T-helper 17 cell (primary cell): Measurements from ENCODE around the gene TIMM17A. TPM values are rescaled to one million over a fixed set of nuclear protein-coding genes. Genes with fewer than 3 reads are reported as not detected.

Experiments used
- ATAC-seq: fragments of 150-1000 bp; cut with Tn5 transposase; 2 replicates; pipeline ENCODE4 v1.10.0; 2021; ENCODE audit warnings: mild to moderate bottlenecking, moderate library complexity
- DNase-seq, 3 donors: peaks; one replicate each; pipeline versions ENCODE4 v3.0.0 to v3.0.0-alpha.2; 2020 to 2021
- H3K9me3 ChIP-seq: one replicate; pipeline ENCODE4 v1.7.0; 2013; ENCODE audit warnings: low read length, mild to moderate bottlenecking; ENCODE audit not compliant: control insufficient read depth, poor library complexity, severe bottlenecking
- H3K27ac Mint-ChIP-seq: one replicate; pipeline ENCODE4 v1.8.0; 2022; ENCODE audit warnings: mild to moderate bottlenecking, moderate library complexity, mixed read lengths
- H3K27me3 Mint-ChIP-seq: one replicate; pipeline ENCODE4 v1.8.0; 2022; ENCODE audit warnings: mixed read lengths
- H3K36me3 Mint-ChIP-seq: one replicate; pipeline ENCODE4 v1.8.0; 2022; ENCODE audit warnings: low read depth, mixed read lengths
- H3K4me1 Mint-ChIP-seq: one replicate; pipeline ENCODE4 v1.8.0; 2022; ENCODE audit warnings: mild to moderate bottlenecking, mixed read lengths
- H3K4me3 Mint-ChIP-seq: one replicate; pipeline ENCODE4 v1.8.0; 2022; ENCODE audit warnings: mild to moderate bottlenecking, moderate library complexity, mixed read lengths
- total RNA-seq, 4 donors: library from RNA in 2 of 4; stranded (reverse) in 2 of 4; gene quantifications; one replicate each; pipeline ENCODE4 v1.2.3 and lab custom pipeline; 2022 to 2026

The TIMM17A gene
- 10 to 100 TPM; 36.8 to 48.4 TPM for total RNA-seq
- total RNA-seq (lab: John Stamatoyannopoulos, UW) = 31.8 to 51.1 reads per million in 2 donors

DNA sequence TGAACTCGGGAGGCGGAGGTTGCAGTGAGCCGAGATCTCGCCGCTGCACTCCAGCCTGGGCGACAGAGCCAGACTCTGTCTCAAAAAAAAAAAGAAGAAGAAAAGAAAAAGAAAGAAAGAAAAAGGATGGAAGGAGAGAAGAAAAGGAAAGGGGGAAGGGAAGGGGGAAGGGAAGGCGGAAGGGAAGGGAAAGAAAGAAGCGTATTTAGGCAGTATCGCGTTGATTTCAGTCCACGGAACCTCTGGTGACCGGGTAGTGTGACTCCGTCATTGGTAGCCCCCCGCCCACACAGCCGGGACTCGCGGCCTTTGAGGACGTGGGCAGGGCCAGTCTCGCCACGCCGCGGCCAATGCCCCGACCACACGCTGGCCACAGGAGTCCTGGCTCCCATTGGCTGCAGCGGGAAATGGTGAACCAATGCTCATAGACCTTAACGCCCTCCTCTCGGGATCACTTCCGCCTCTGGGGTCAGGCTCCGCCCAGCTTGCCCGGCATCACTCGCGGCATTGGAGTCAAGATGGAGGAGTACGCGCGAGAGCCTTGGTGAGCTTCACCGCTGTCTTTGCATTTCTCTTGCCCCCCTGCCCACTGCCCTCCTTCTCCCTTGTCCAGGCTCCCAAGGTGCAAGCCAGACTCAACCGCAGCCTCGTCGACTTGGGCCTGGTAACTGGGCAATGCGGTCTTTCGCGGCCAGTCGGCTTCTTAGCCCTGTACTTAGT lies at the start of gene TIMM17A:
TSS of gene TIMM17A (plus strand) at position 495 of the 720 bp plus-strand sequence. CDS start at position 519, 24 bp downstream.
- DNase-seq = peak; percentile 81 to 85 (median 84)
- ATAC-seq = peak; percentile 99
- H3K9me3 ChIP-seq = no peaks in the 10 kb centered on the region
- H3K27ac Mint-ChIP-seq = peak within 1 kb of the TSS; percentile 96
- H3K36me3 Mint-ChIP-seq = peaks cover 2% of the 10 kb centered on the region
- peak within 1 kb of the TSS; percentile 95 for H3K4me3 Mint-ChIP-seq
- H3K4me1 Mint-ChIP-seq = peaks cover 9% of the 10 kb centered on the region
- H3K27me3 Mint-ChIP-seq = no peaks in the 10 kb centered on the region

DNA sequence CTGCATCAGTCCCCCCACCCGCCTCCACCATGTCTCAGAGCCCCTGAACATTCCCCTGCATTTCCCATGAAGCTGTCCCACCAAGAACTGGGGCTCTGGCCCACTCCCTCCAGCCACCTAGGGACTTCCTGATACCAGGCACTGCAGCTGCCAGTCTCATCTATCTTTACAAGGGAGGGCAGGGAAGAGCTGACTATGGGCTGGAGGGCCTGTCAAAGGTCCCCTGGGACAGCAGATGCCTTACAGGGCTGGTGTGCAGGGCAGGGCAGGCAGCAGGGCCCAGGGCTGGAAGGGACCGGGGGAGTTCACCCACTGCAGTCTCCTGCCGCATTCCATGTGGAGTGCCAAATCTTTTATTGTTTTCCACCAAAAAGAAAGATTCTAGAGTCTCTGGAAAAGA lies 49.0 kb upstream of the TIMM17A start:
- no peak overlapping the region for H3K27ac Mint-ChIP-seq
- DNase-seq = no peak
- H3K4me3 Mint-ChIP-seq = no peak overlapping the region
- H3K36me3 Mint-ChIP-seq = no peaks in the 10 kb centered on the region
- H3K27me3 Mint-ChIP-seq = peaks cover 13% of the 10 kb centered on the region
- no peak for ATAC-seq
- no peaks in the 10 kb centered on the region for H3K4me1 Mint-ChIP-seq
- no peaks in the 10 kb centered on the region for H3K9me3 ChIP-seq

DNA sequence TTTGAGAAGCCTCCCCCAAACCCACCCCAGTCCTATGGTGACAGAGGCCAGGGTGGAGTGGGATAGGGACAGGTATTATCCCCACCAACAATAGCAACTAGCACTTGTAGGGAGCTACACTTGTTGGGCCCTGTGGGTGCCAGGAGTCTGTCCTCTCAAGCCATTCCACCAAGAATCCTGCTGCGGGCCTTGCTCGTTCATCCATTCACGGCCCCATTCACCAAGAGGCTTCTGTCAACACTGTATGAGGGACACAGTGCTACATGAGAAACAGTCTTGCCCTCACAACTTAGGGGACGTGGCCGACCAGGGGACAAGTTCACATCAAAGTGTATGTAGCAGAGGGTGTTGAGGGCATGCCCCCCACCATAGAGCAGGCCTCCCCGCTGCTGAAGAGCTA lies 47.7 kb upstream of the TIMM17A start:
- no peak overlapping the region for H3K4me3 Mint-ChIP-seq
- H3K4me1 Mint-ChIP-seq = no peaks in the 10 kb centered on the region
- no peaks in the 10 kb centered on the region for H3K9me3 ChIP-seq
- DNase-seq (no peak), ATAC-seq (no peak)
- no peak overlapping the region for H3K27ac Mint-ChIP-seq
- no peaks in the 10 kb centered on the region for H3K36me3 Mint-ChIP-seq
- peaks cover 17% of the 10 kb centered on the region for H3K27me3 Mint-ChIP-seq

DNA sequence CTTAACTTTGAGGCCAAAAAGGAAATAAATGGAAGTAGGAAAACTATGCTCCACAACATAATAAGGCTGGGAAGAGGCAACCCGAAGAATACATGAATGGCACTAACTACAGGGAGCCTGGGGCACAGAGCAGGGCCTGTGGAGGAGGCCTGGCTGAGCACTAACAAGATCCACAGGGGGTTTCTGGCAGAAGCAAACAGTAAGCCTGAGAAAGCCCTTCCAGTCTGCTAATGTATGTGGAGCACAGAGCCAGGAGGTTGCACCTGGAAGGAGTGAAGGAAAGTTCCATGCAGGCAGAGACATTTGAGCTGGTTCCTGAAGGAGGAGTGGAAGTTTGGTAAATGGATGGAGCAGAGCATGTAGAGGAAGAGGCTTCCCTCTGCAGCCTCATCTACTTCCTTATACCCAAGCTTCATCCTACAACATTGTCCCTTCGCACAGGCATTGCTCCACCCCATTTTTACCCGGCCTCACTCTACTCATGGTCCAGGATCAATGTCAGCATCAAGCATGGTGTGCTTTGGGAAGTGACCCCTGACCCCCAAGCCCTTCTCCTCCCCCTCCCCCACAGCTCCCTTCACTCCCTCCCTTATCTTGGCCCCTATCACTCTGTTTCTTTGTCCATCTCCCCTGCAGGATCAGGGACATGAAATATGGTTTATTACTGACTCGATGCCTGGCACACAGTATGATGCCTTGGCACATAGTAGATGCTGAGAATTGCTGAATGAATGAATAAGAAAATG lies 43.3 kb upstream of the TIMM17A start:
- H3K27ac Mint-ChIP-seq = no peak overlapping the region
- no peaks in the 10 kb centered on the region for H3K9me3 ChIP-seq
- H3K4me3 Mint-ChIP-seq = no peak overlapping the region
- ATAC-seq (no peak), DNase-seq (no peak)
- H3K4me1 Mint-ChIP-seq = peaks cover 7% of the 10 kb centered on the region
- H3K36me3 Mint-ChIP-seq = peaks cover 7% of the 10 kb centered on the region
- H3K27me3 Mint-ChIP-seq = peaks cover 38% of the 10 kb centered on the region

DNA sequence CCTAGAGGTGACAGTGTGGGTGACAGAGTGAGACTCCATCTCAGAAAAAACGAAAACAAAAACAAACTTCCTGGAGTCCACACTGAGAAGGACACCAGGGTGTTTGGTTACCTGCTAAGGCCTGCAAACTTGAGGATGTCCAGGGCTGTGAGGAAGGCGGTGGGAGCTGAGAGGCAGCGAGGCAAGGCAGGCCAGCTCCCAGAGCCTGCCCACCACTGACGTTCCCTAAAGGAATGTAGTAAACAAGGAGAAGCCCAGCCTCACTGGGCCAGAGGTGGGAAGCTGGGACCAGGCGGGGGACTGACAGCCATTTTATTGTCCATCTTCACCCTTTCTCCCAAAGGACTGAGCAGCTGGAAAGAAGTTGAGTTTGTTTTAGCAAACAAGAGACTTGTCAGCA lies 42.5 kb upstream of the TIMM17A start:
- Mint-ChIP-seq H3K36me3 (peaks cover 7% of the 10 kb centered on the region), H3K4me3 (no peak overlapping the region), H3K4me1 (peaks cover 7% of the 10 kb centered on the region), H3K27me3 (peaks cover 39% of the 10 kb centered on the region), H3K27ac (no peak overlapping the region)
- ATAC-seq (no peak), DNase-seq (no peak)
- no peaks in the 10 kb centered on the region for H3K9me3 ChIP-seq

DNA sequence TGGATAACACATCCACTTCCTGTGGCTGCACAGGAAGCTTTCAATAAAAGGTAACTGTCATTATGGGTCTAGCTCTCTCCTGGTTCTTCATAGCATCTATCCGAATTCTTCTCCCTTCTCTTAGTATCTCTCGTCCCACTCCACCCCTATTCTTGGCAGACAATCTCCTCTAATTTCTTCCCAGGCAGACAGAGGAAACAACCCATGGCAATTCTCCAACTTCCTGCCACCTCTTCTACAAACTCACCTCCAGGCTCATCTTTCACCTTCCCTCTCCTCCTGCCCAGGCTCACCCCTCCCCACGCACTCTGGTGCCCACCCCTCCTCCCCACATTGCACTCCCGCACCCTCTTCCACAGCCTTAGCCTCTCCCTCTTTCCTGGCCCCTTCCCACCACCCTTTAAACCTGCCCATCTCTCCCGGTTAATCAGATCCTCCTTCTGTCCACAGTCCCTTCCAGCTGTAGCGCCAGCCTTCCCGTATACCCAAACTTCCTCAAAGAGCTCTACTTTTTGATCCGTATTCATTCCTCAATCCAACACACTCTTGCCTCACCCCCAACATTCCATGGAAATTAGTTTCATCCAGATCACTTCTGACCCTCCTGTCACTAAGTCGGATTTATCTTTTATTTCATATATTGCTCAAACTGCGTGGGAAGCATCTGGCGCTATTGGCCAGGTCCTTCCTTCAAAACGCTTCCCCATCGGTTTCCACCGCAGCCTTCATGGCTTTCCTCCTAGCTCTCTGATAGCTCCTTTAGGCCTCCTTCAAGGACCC lies 40.7 kb upstream of the TIMM17A start:
- H3K27ac Mint-ChIP-seq = no peak overlapping the region
- ATAC-seq = no peak
- H3K4me3 Mint-ChIP-seq = peak overlapping the region; percentile 49
- H3K36me3 Mint-ChIP-seq = peaks cover 7% of the 10 kb centered on the region
- H3K4me1 Mint-ChIP-seq = peaks cover 7% of the 10 kb centered on the region
- DNase-seq = no peak
- peaks cover 47% of the 10 kb centered on the region for H3K27me3 Mint-ChIP-seq
- no peaks in the 10 kb centered on the region for H3K9me3 ChIP-seq

DNA sequence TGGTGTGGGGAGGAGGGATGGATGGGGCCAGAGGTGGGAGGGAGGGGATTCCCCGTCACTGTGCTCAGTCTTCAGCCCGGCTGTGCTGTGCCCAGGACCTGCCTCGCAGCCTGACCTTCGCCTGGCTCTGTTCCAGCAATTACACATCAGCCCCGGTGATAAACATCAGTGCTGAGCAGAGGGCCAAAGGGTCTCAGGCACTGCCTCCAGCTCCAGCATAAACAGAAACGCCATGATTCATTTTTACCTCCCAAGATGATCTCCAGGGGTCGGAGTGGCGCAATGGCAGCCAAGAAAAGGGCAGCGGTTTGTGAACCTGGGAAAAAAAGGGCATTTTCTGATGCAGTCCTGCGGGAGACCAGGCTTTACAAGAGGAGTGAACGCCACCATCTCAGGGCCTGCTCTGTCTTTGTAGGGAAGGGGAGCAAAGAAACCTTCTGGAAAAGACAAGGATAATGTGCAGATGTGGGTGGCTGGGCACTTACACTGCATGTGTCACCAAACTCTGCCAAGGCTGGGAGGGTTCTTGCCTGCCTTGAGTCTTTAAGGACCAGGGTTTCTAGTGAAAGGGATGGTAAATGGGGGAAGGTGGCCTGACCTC lies 38.6 kb upstream of the TIMM17A start:
- Mint-ChIP-seq H3K27ac (no peak overlapping the region), H3K36me3 (peaks cover 7% of the 10 kb centered on the region), H3K4me3 (no peak overlapping the region), H3K4me1 (peaks cover 7% of the 10 kb centered on the region), H3K27me3 (peaks cover 41% of the 10 kb centered on the region)
- ATAC-seq = no peak
- no peaks in the 10 kb centered on the region for H3K9me3 ChIP-seq
- no peak for DNase-seq

DNA sequence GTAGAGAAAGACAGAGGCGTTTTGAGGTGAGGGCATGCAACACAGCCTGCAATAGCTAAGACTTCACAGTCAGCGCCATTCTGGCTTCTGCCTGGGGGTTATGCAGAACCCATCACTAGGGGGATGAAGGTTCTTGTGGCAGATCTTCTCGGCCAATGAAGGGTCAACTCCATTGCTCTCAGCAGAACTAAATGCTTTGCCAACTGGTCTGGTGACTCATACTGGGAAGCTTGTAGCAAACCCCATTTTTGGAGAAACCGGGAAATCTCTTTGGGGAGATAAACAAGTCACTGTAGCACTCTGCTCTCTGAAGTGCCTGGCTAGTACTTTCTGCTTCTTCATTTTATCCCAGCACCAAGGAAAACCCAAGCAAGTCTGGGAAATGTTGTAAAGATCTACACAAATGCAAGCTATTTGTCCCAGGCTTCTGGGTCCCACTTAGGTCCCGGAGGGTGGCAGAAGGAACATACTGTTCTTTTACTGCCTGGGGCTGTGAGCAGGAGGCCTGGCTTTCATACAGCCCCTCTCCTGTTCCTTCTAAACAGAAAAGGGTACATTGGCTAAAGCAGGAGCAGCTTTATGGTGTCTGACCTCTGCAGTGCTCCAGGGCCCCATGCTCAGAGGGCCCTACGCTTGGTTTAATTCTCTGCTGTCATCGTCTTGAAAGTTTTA lies 37.8 kb upstream of the TIMM17A start:
- Mint-ChIP-seq H3K27me3 (peaks cover 38% of the 10 kb centered on the region), H3K4me3 (no peak overlapping the region), H3K27ac (no peak overlapping the region), H3K4me1 (peaks cover 7% of the 10 kb centered on the region), H3K36me3 (peaks cover 7% of the 10 kb centered on the region)
- no peak for ATAC-seq
- no peaks in the 10 kb centered on the region for H3K9me3 ChIP-seq
- no peak for DNase-seq

DNA sequence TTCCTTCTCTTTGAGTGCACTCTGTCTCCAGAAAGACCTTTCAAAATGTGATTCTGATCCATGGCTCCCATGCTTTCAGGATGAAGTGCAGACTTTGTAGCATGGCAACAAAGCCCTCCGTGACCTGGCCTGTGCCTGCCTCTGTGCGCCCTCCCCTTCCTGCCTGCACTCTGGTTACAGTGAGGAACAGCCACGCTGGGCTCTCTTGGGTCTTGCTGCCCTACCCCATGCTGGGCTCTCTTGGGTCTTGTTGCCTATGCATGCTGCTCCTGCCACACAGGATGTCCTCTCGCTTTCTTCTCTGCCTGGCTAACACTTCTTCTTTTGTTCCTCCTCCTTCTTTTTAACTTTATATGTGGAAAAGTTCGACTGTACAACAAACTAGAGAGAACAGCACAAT lies 37.0 kb upstream of the TIMM17A start:
- Mint-ChIP-seq H3K27ac (no peak overlapping the region), H3K4me1 (peaks cover 7% of the 10 kb centered on the region), H3K36me3 (peaks cover 7% of the 10 kb centered on the region), H3K27me3 (peaks cover 36% of the 10 kb centered on the region), H3K4me3 (no peak overlapping the region)
- DNase-seq (no peak), ATAC-seq (no peak)
- H3K9me3 ChIP-seq = no peaks in the 10 kb centered on the region

DNA sequence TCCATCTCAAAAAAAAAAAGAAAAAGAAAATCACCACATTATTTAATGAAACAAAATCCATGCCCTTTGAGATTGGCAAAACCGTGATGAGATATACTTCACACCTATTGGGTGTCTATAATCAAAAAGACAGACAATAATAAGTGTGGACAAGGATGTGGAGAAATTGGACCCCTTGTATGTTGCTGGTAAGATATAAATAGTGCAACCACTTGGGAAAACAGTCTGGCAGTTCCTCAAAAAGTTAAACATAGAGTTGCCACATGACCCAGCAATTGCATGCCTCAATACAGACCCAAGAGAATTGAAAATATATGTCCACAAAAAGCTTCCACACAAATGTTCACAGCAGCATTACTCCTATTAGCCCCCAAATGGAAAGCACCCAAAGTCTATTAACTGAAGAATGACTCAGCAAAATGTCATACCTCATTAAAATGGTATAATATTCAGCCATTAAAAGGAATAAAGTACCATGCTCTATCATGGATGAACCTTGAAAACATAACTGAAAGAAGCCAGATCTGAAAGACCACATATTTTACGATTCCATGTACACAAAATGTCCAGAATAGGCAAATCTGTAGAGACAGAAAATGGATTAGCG lies 33.2 kb upstream of the TIMM17A start:
- no peak overlapping the region for H3K27ac Mint-ChIP-seq
- H3K4me1 Mint-ChIP-seq = no peaks in the 10 kb centered on the region
- ATAC-seq (no peak), DNase-seq (no peak)
- peaks cover 16% of the 10 kb centered on the region for H3K27me3 Mint-ChIP-seq
- no peaks in the 10 kb centered on the region for H3K36me3 Mint-ChIP-seq
- H3K4me3 Mint-ChIP-seq = no peak overlapping the region
- H3K9me3 ChIP-seq = no peaks in the 10 kb centered on the region

DNA sequence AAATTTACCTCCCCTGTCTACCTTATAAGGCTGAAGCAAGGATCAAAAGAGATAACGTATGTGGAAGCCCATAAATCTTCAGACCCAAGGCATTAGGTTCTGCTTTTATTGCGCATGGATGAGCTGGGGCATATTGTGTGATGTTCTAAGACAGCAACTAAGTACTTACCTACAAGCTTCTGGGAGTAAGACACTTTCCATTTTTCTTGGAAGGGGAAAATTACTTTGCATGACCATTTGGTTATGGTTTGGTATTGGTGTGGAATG lies 30.1 kb upstream of the TIMM17A start:
- Mint-ChIP-seq H3K36me3 (no peaks in the 10 kb centered on the region), H3K4me1 (no peaks in the 10 kb centered on the region), H3K27ac (no peak overlapping the region), H3K4me3 (no peak overlapping the region), H3K27me3 (peaks cover 6% of the 10 kb centered on the region)
- DNase-seq (no peak), ATAC-seq (no peak)
- no peaks in the 10 kb centered on the region for H3K9me3 ChIP-seq

DNA sequence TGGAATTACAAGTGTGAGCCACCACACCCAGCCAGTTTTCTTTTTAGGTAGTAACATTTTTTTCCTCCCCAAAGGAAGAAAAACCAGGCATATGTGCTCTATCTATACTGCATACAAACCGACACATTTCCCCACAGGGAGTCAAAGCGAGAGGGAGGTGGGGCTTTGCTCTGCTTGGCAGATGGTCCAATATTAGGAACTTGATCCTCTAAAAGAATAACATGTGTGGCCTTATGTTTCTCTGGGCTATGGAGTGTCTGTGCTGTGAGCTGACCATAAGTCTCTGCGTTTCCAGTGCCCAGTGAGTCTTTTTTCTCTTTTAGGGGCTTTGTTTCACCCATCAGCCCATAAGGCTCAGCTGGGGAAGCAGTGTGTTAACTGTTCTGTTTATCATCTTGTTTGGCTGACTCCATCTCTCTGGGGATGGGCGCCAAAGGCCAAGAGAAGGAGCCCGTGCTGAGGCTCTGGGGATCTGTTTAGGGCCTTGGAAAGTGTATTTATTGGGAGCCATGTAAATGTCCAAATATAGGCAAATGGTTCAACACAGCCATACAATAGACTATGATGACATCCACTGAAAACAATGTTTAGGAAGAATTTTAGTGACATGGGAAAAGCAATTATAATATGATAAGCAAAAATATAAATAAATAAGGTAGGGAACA lies 29.2 kb upstream of the TIMM17A start:
- H3K4me1 Mint-ChIP-seq = no peaks in the 10 kb centered on the region
- H3K27ac Mint-ChIP-seq = no peak overlapping the region
- ATAC-seq (no peak), DNase-seq (no peak)
- no peaks in the 10 kb centered on the region for H3K36me3 Mint-ChIP-seq
- no peaks in the 10 kb centered on the region for H3K9me3 ChIP-seq
- peaks cover 6% of the 10 kb centered on the region for H3K27me3 Mint-ChIP-seq
- no peak overlapping the region for H3K4me3 Mint-ChIP-seq
